OCI-LY3 (cell line): ENCODE results near the gene FGGY.

Experiments
- H2AFZ ChIP-seq: fragments of 200-600, 300-600 bp; shearing (Covaris generic); 2 replicates; pipeline ENCODE4 v1.6.0; 2014; ENCODE audit warnings: antibody characterized with exemption, low read depth, low read length
- H3K27ac ChIP-seq: fragments of 200-600, 300-600 bp; sonication (generic); 2 replicates; pipeline ENCODE4 v1.5.1; 2014; ENCODE audit warnings: mild to moderate bottlenecking, low read length, moderate library complexity, mixed read lengths
- H3K27me3 ChIP-seq: fragments of 200-600, 300-600 bp; sonication (generic); 2 replicates; pipeline ENCODE4 v1.6.1; 2014; ENCODE audit warnings: low read depth, low read length, mixed read lengths
- H3K36me3 ChIP-seq: fragments of 200-600, 300-600 bp; sonication (generic); replicated peaks from 2 replicates; pipeline ENCODE3; 2014; ENCODE audit warnings: low read depth, low read length, mixed read lengths
- H3K4me1 ChIP-seq: fragments of 300-600, 200-600 bp; sonication (generic); 2 replicates; pipeline ENCODE4 v1.6.1; 2014; ENCODE audit warnings: low read length, mixed read lengths
- H3K4me2 ChIP-seq: fragments of 200-600, 300-600 bp; sonication (generic); 2 replicates; pipeline ENCODE4 v1.6.1; 2014; ENCODE audit warnings: low read length, mixed read lengths
- H3K4me3 ChIP-seq: fragments of 300-600, 200-600 bp; sonication (generic); 2 replicates; pipeline ENCODE4 v1.5.1; 2014; ENCODE audit warnings: antibody characterized with exemption, mild to moderate bottlenecking, low read length, moderate library complexity
- H3K79me2 ChIP-seq: fragments of 300-600, 200-600 bp; shearing (Covaris generic); 2 replicates; pipeline ENCODE4 v1.6.1; 2014; ENCODE audit warnings: mild to moderate bottlenecking, low read length, mixed read lengths
- H3K9ac ChIP-seq: fragments of 300-600, 200-600 bp; shearing (Covaris generic); 2 replicates; pipeline ENCODE4 v1.6.0; 2014; ENCODE audit warnings: mild to moderate bottlenecking, low read length, moderate library complexity
- H3K9me3 ChIP-seq: fragments of 200-600, 300-600 bp; shearing (Covaris generic); 2 replicates; pipeline ENCODE4 v1.6.1; 2014; ENCODE audit warnings: low read length, mixed read lengths; ENCODE audit not compliant: insufficient read depth
- H4K20me1 ChIP-seq: fragments of 200-600, 300-600 bp; sonication (generic); 2 replicates; pipeline ENCODE4 v1.6.1; 2016; ENCODE audit warnings: low read length, mixed read lengths; ENCODE audit not compliant: insufficient read depth
- EZH2phosphoT487 ChIP-seq: fragments of 200-600 bp; shearing (Covaris generic); IDR thresholded peaks from 2 replicates; pipeline ENCODE4 v1.6.1; 2018; ENCODE audit warnings: antibody characterized with exemption, mixed run types, low read depth
- TF ChIP-seq, protein P1 (sequence below): fragments of 200-600, 300-600 bp; sonication (generic); IDR thresholded peaks from 2 replicates; pipeline ENCODE4 v1.5.1; 2014; ENCODE audit warnings: antibody characterized with exemption, low read length, low read depth

The FGGY gene

DNA sequence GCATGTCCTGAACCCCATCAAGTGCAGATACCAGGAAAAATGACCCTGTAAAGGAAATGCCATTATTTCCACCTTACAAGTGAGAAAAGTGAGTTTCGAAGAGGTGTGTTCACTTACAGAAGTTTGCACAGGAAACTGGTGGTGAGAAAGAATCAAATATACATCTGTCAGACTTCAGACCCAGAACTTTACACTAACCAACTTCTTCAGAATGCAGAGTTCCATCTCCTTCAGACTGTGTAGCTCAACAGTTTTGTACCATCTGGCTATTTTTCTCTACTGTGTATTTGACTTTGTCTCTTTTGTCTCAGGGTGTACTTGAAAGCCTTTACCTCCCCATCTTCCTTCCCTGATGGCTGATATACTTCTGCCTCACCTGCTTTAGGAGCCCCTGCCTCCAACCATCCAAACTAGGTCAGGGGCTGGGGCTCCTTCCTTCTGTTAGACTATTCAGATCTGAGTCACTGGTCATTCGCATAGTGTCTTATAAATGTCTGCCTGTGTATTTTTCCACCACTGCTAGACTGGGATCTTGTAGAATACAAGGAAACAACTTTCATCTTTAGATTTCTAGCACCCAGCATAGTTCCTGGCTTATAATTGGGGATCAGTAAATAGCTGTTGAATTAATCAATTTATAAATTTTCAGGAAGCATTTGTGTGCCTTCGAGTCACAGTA is 247.9 kb downstream of the FGGY start:
- no peak overlapping the region for H2AFZ ChIP-seq
- H3K9ac ChIP-seq, result no peak overlapping the region
- no peaks in the 10 kb centered on the region for H4K20me1 ChIP-seq
- no peaks in the 10 kb centered on the region for H3K36me3 ChIP-seq
- H3K27me3 ChIP-seq, result no peaks in the 10 kb centered on the region
- H3K27ac ChIP-seq, result no peak overlapping the region
- H3K79me2 ChIP-seq, result no peaks in the 10 kb centered on the region
- no peaks in the 10 kb centered on the region for H3K9me3 ChIP-seq
- no peaks in the 10 kb centered on the region for H3K4me1 ChIP-seq
- H3K4me3 ChIP-seq, result no peak overlapping the region
- TF ChIP-seq, protein P1, sequence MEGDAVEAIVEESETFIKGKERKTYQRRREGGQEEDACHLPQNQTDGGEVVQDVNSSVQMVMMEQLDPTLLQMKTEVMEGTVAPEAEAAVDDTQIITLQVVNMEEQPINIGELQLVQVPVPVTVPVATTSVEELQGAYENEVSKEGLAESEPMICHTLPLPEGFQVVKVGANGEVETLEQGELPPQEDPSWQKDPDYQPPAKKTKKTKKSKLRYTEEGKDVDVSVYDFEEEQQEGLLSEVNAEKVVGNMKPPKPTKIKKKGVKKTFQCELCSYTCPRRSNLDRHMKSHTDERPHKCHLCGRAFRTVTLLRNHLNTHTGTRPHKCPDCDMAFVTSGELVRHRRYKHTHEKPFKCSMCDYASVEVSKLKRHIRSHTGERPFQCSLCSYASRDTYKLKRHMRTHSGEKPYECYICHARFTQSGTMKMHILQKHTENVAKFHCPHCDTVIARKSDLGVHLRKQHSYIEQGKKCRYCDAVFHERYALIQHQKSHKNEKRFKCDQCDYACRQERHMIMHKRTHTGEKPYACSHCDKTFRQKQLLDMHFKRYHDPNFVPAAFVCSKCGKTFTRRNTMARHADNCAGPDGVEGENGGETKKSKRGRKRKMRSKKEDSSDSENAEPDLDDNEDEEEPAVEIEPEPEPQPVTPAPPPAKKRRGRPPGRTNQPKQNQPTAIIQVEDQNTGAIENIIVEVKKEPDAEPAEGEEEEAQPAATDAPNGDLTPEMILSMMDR, result no peak
- no peak for TF ChIP-seq EZH2phosphoT487
- H3K4me2 ChIP-seq, result no peak overlapping the region

GRCh38 chr1:59545830-59546229 is 248.9 kb downstream of the FGGY start:
- Histone ChIP-seq H3K79me2 (no peaks in the 10 kb centered on the region), H3K4me2 (no peak overlapping the region), H3K4me3 (no peak overlapping the region), H2AFZ (no peak overlapping the region), H4K20me1 (no peaks in the 10 kb centered on the region), H3K36me3 (no peaks in the 10 kb centered on the region), H3K4me1 (no peaks in the 10 kb centered on the region), H3K9me3 (no peaks in the 10 kb centered on the region), H3K27ac (no peak overlapping the region), H3K9ac (no peak overlapping the region), H3K27me3 (no peaks in the 10 kb centered on the region)
- TF ChIP-seq, protein P1, result no peak
- TF ChIP-seq EZH2phosphoT487, result no peak

DNA sequence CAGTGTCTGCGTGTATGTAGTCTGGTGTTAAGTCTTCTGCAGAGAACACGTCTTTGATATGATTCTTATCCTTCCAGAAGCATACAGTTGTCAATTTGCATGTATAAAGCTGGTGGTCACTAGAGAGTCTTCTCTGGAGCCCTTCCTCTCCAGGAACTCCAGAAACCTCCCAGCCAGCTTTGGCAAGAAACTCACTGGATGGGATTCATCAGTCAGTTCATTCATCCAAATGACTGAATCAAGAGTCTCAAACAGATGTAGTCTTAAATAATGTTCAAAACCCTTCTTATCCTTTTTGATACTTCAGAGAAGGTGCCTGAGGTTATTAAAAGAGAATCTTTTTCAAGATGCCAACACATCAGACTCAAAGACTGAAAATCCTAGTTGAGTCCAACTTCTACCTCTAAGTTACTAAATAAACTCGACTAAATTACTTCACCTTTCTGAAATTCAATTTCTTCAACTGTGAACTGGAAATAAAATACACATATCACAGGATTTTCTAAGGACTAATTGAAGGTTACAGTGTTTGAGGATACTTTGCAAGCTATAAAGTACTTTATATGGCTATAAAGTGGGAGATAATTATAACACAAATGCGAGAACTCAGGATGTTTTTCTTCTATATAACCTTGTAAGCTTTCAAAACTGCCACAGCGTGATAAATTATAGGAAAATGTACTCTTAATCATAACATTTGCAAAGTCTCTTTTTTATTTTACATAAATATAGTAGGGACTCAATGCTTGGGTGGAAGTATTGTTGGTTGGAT is 252.4 kb downstream of the FGGY start:
- Histone ChIP-seq H3K9me3 (no peaks in the 10 kb centered on the region), H3K79me2 (no peaks in the 10 kb centered on the region), H3K9ac (no peak overlapping the region), H4K20me1 (no peaks in the 10 kb centered on the region), H3K4me3 (no peak overlapping the region), H3K36me3 (no peaks in the 10 kb centered on the region), H3K27ac (no peak overlapping the region), H3K4me1 (no peaks in the 10 kb centered on the region), H2AFZ (no peak overlapping the region), H3K4me2 (no peak overlapping the region), H3K27me3 (no peaks in the 10 kb centered on the region)
- TF ChIP-seq, protein P1, result no peak
- TF ChIP-seq EZH2phosphoT487, result no peak

- Histone ChIP-seq H3K9ac (no peak overlapping the region), H3K36me3 (no peaks in the 10 kb centered on the region), H3K79me2 (no peaks in the 10 kb centered on the region), H3K27me3 (no peaks in the 10 kb centered on the region), H2AFZ (no peak overlapping the region), H3K4me2 (no peak overlapping the region), H3K4me3 (no peak overlapping the region), H3K9me3 (no peaks in the 10 kb centered on the region), H3K27ac (no peak overlapping the region), H4K20me1 (no peaks in the 10 kb centered on the region), H3K4me1 (no peaks in the 10 kb centered on the region)
- no peak for TF ChIP-seq EZH2phosphoT487
- TF ChIP-seq, protein P1, result no peak
Observed at GRCh38 chr1:59549903-59550302, 253.0 kb downstream of the FGGY start.
